Measurements from ENCODE around the gene FAM222A.

FAM222A gene

GRCh38 chr12:109738209-109738608 lies 24.6 kb downstream of the FAM222A start:
- DNase-seq (ENCODE audit: low read depth): no peak

GRCh38 chr12:109738878-109739665 lies 25.4 kb downstream of the FAM222A start:
- peak; percentile 27 for DNase-seq (ENCODE audit: low read depth)

- no peak for DNase-seq (ENCODE audit: low read depth)
Measured at GRCh38 chr12:109739747-109740693, 26.4 kb downstream of the FAM222A start.

- DNase-seq (ENCODE audit: low read depth): no peak
Measured at GRCh38 chr12:109740694-109741245, 27.1 kb downstream of the FAM222A start.

GRCh38 chr12:109741286-109741969 lies 27.8 kb downstream of the FAM222A start:
- DNase-seq (ENCODE audit: low read depth): no peak

- no peak for DNase-seq (ENCODE audit: low read depth)
Measured at GRCh38 chr12:109741970-109742703, 28.5 kb downstream of the FAM222A start.

GRCh38 chr12:109743076-109743910 lies 29.7 kb downstream of the FAM222A start:
- DNase-seq (ENCODE audit: low read depth): no peak

- no peak for DNase-seq (ENCODE audit: low read depth)
Measured at GRCh38 chr12:109744026-109744425, 30.4 kb downstream of the FAM222A start.

- DNase-seq (ENCODE audit: low read depth): no peak
Measured at GRCh38 chr12:109744986-109745942, 31.6 kb downstream of the FAM222A start.

- no peak for DNase-seq (ENCODE audit: low read depth)
Measured at GRCh38 chr12:109752117-109753053, 38.8 kb downstream of the FAM222A start.

GRCh38 chr12:109753054-109753401 lies 39.4 kb downstream of the FAM222A start:
- no peak for DNase-seq (ENCODE audit: low read depth)

GRCh38 chr12:109753959-109754358 lies 40.3 kb downstream of the FAM222A start:
- DNase-seq (ENCODE audit: low read depth): no peak

- DNase-seq (ENCODE audit: low read depth): no peak
Measured at GRCh38 chr12:109756457-109756856, 42.8 kb downstream of the FAM222A start.

GRCh38 chr12:109757671-109758265 lies 44.1 kb downstream of the FAM222A start:
- DNase-seq (ENCODE audit: low read depth): no peak

- no peak for DNase-seq (ENCODE audit: low read depth)
Measured at GRCh38 chr12:109758426-109759420, 45.1 kb downstream of the FAM222A start.

- no peak for DNase-seq (ENCODE audit: low read depth)
Measured at GRCh38 chr12:109759595-109759994, 46.0 kb downstream of the FAM222A start.
